G401.6 (cell line): ENCODE data around the gene CD1B.
"Not testable (repeated sequence)": the region's sequence is repeated elsewhere in the genome, so short reads cannot be mapped to it uniquely, and the experiment has no call there.

Experiments used
- FAIRE-seq: peaks from 2 replicates; lab custom pipeline; 2012; peaks lifted over from hg19 to GRCh38; lab: Jason Lieb, UNC

The CD1B gene

GRCh38 chr1:158331481-158332150, at the start of gene CD1B:
TSS of gene CD1B (minus strand) at chr1:158331531. CDS start at chr1:158331423, 108 bp downstream.
- no peak for FAIRE-seq

DNA sequence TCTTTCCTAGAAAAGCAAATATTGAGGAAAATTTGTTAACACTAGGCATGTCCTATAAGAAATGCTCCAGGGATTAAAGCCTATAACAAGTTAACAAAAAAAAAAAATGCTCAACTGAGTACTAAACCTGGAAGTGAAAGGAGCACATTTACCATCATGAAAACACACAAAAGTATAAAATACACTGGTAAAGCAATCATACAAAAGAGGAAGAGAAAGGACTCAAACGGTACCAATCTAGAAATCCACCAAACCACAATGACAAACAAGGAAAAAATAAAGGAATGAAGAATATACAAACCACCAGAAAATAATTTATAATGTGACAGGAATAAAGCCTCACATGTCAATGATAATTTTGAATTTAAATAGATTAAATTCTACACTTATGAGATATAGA, 43.5 kb upstream of the CD1B start:
- no peak for FAIRE-seq

DNA sequence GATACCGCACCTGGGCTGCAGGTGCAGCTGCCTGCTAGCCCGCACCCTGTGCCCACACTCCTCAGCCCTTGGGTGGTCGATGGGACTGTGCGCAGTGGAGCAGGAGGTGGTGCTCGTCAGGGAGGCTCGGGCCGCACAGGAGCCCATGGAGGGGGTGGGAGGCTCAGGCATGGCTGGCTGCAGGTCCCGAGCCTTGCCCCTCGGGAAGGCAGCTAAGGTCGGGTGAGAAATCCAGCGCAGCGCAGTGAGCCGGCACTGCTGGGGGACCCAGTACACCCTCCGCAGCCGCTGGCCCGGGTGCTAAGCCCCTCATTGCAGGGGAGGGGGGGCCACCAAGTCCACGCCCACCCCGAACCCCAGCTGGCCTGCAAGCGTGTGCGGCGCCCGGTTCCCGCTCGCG, 42.8 kb upstream of the CD1B start:
- not testable (repeated sequence) for FAIRE-seq

DNA sequence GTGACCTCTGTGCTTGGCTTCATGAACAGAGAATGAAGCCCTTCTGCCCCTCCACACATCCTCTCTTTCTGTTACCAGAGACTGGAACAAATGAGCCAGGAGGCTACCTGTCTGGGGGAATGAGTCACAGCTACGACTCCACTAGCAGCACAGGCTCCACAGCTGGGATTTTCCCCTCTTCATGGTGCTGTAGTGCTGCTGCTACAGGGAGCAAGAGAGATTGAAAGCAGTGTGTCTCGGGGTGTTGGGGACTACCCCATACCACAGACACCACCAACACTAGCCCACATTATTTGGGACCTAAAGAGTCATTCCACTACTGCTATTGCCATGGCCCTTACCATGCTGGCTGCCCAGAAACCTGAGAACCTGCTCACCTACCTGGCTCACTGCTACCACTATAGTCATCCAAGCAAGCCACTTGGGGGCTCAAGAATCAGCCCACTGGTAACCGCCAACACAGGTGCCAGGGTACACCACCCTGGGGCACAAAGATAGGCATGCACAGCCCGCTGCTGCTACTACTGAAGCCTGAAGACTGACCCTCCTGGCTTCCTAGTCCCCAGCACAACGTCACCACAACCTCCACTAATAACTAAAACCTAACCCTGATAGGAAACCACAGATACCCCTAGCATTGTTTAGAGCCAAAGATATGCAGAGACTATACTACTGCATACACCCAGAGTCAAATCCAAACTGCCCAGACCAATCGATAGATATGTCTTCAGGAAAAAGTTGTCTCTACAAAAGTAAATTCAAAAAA, 40.0 kb upstream of the CD1B start:
- no peak for FAIRE-seq

GRCh38 chr1:158366783-158367182, 35.5 kb upstream of the CD1B start:
- FAIRE-seq = no peak

DNA sequence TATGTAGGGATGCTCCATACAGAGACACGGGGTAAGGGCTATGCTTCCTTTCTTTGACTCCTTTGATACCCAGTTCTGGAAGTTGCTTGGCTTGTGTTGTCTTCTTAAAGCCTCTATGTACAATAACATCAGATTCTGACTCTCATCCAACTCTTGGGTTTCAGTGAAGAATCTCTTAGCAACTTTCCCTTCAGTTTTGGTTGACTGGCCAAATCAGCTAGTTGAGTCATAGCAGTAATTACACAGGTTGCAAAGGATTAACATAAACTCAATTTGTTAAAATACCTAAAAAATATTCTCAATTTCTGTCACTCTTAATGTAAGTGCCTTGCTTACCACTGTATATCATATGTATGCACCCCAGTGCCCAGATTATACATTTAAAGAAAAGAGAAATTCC, 31.6 kb upstream of the CD1B start:
- FAIRE-seq = no peak

- no peak for FAIRE-seq
Observed at GRCh38 chr1:158362482-158362881, 31.2 kb upstream of the CD1B start.

- no peak for FAIRE-seq
Observed at GRCh38 chr1:158357441-158357840, 26.1 kb upstream of the CD1B start.

- FAIRE-seq = no peak
Observed at GRCh38 chr1:158356616-158357015, 25.3 kb upstream of the CD1B start.

GRCh38 chr1:158355773-158356285, 24.5 kb upstream of the CD1B start:
- FAIRE-seq = no peak

GRCh38 chr1:158354255-158354654, 22.9 kb upstream of the CD1B start:
- no peak for FAIRE-seq

GRCh38 chr1:158353303-158354075, 22.2 kb upstream of the CD1B start, which contains the start of gene CD1E:
TSS of gene CD1E (plus strand) at chr1:158353894. CDS start at chr1:158353989, 95 bp downstream.
- FAIRE-seq = no peak

DNA sequence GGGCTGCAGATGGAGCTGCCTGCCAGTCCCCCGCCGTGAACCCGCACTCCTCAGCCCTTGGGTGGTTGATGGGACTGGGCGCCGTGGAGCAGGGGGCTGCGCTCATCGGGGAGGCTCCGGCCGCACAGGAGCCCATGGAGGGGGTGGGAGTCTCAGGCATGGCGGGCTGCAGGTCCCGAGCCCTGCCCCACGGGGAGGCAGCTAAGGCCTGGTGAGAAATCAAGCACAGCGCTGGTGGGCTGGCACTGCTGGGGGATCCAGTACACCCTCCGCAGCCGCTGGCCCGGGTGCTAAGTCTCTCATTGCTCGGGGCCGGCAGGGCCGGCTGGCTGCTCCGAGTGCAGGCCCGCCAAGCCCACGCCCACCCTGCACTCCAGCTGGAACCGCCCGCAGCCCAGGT, 17.6 kb upstream of the CD1B start:
- FAIRE-seq = not testable (repeated sequence)

GRCh38 chr1:158336413-158336812, 5.1 kb upstream of the CD1B start:
- not testable (repeated sequence) for FAIRE-seq

GRCh38 chr1:158335213-158335532, 3.8 kb upstream of the CD1B start:
- FAIRE-seq = no peak

GRCh38 chr1:158334526-158335212, 3.3 kb upstream of the CD1B start:
- FAIRE-seq = no peak

GRCh38 chr1:158333405-158334155, 2.2 kb upstream of the CD1B start:
- FAIRE-seq = no peak

DNA sequence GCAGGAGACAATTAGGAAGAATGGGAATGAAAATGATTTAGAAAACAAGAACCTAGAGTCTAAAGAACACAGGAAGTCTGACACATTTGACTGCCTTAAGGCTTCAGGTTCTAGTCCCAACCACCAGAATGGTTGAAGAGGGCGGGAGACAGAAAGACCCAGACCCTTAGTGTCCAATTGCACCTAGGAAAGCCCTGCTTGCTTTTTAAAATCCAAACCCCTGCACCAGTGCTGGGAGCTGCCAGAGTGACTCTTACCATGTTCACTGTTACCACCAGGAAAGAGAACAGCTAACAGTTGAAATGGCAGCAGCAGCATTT, 265 bp downstream of the CD1B start:
- FAIRE-seq = no peak

GRCh38 chr1:158330391-158331105, 783 bp downstream of the CD1B start:
- no peak for FAIRE-seq

- FAIRE-seq = no peak
Observed at GRCh38 chr1:158329733-158330132, 1.6 kb downstream of the CD1B start.

DNA sequence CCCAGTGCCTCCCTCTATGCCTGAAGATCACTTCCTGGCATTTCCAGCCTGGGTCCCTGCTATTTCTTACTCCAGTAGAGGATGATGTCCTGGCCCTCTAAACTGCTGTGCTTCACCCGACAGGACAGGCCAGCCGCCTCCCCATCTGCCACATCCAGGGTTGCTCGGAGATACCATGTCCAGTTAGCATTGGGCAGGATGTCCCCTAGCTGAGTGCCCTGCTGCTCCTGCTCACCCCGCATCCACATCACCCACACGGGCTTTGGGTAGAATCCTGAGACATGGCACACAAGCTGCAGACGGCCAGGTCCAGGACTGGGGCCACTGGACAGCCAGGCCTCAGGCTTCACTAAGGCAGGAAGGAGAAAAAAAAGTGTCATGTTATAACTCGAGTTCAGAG, 2.0 kb downstream of the CD1B start:
- no peak for FAIRE-seq
